ENCODE data around the gene CFDP1.

CFDP1 gene

DNA sequence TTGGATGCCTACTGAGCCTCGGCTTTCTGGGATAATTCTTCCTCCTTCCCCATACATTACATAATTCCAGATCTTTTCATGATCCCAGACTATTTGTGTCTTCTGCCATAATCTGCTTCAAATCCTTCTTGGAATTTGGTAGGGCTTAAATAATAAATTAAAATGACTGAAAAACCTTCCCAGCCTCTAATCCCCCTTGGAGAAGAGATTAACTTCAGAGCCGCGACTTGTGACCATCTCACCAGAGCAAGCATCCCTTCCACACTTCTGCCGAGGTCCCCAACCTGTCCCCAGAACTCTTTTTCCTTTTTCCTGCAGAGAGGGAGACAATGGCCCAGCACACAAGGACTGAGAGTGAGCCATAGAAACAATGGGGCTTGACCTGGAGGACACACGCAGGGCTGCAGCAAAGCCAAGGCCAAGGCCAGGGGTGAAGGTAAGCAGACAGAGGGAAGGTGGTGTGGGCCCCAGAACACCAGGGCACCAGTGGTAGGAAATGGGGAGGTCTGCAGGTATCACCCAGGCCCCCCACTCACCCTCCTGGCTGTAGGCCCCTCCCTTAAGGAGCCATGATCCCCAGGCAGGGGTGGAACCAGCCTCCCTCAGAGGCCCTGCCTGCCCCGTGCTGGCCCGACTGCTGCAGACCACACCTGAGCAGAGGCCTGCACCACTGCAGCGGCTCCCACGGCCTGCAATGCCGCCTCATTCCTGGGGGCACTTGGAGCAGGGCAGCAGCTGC, 172.3 kb downstream of the CFDP1 start:
- TF ChIP-seq CTCF (IDR thresholded peaks at IDR 0.05) = no peak

DNA sequence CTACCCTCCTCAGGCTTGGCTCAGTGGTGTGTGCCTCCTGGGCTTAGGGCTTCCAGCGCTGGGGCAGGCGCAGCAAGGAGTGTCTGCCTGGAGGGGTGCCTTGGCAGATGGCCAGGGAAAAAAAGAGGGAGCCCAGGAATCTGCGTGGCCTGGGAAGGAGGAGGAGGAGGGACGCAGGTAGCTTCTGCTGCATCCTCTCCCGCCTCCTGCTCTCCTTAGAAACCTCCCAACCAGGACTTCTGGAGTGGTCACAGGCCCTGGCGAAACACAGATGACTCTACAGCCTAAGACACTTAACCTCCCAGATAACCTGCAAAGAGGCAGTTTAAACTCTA, 174.5 kb downstream of the CFDP1 start:
- no peak for TF ChIP-seq CTCF (IDR thresholded peaks at IDR 0.05)

DNA sequence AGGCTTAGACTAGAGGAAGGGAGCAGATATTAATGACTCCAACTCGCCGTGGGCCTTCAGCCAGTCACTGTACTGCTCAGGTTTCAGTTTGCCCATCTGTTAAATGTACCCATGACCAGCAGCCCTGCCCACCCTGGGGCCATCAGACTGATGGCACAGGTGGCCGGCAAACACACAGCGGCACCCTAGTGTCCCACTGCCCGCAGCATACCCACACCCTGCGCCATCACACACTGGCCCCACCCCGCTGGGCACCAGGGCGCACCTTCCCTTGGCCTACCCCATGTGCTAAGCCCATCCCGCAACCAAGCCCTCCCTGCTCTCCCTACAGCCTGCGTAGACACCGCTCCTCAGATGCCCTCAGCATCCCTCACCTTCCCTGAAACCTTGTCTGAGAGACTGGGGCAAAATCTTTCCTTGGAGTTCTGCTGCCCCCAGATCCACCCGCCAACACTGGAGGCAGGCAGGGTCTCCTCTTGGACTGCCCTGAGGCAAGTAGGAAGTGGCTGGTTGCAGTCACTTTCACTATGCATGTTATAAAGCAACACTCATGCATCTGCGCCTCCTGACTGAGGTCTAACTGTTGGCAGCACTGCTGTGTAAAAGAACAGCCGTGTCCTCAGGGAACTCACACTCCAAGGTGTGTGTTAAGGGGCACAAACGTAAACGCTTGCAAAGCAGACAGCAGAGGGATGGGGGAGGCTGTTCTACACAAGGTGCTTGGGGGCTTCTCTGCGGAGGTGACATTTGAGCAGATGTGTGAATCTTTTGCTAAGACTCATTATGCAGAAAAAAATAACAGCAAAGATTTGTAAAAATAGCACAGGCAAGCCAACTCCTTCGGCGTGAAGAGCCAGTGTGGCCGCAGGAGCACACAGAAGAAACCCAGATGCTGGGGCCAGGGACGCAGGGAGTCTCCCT, 175.2 kb downstream of the CFDP1 start:
- no peak for TF ChIP-seq CTCF (IDR thresholded peaks at IDR 0.05)

- TF ChIP-seq CTCF (IDR thresholded peaks at IDR 0.05) = no peak
Observed at GRCh38 chr16:75256696-75257343, 176.5 kb downstream of the CFDP1 start.

DNA sequence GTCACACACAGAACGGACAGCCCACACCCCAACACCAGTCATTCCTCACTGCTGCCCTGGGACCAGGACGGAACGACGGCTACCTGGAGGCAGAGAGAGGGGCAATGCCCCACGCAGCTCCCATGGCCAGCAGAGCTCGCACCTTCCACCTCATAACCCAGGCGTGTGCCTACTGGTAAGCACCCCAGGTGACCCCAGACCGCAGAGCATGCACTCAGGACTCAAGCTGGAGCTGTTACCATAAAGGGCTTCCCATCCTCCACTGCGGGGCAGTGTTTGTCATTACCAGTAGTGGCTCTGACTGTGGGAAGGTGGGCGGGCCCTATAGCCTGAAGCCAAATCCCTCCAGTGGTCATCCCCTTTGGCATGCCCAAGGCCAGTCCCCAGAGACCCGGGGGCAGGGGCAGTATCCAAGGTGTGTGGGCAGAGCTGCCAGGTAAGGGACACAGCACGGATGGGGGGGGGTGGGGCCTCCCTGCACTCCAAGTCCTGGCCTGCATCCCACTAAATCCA, 177.2 kb downstream of the CFDP1 start:
- TF ChIP-seq CTCF (IDR thresholded peaks at IDR 0.05) = no peak

- TF ChIP-seq CTCF (IDR thresholded peaks at IDR 0.05) = no peak
Observed at GRCh38 chr16:75254359-75254837, 178.9 kb downstream of the CFDP1 start.
